GM23338 (cell line): ENCODE results near the gene TRIM67.

Experiments
- CREB1 ChIP-seq: fragments of 250-450 bp; sonication (Bioruptor Pico); IDR thresholded peaks from 2 replicates; pipeline ENCODE4 v1.5.0; 2020; ENCODE audit warnings: low read depth, mild to moderate bottlenecking, moderate library complexity
- EZH2 ChIP-seq: fragments of 200-600 bp; sonication (generic); IDR thresholded peaks from one replicate; pipeline ENCODE4 v1.8.0; 2017; ENCODE audit warnings: antibody characterized with exemption, mild to moderate bottlenecking, low read depth; ENCODE audit not compliant: unreplicated experiment
- EZH2phosphoT487 ChIP-seq: fragments of 200-600 bp; sonication (generic); IDR thresholded peaks from one replicate; pipeline ENCODE4 v1.8.1; 2018; ENCODE audit warnings: antibody characterized with exemption; ENCODE audit not compliant: unreplicated experiment
- JUNB ChIP-seq: IDR thresholded peaks from one replicate; pipeline ENCODE4 v1.6.1; 2016; ENCODE audit warnings: antibody characterized with exemption; ENCODE audit not compliant: unreplicated experiment
- NANOG ChIP-seq: IDR thresholded peaks from 2 replicates; pipeline ENCODE4 v1.6.1; 2016; ENCODE audit warnings: antibody characterized with exemption, borderline replicate concordance
- POLR2AphosphoS5 ChIP-seq: IDR thresholded peaks from 2 replicates; pipeline ENCODE4 v1.6.1; 2016; ENCODE audit warnings: antibody characterized with exemption, low read depth
- ZNF331 ChIP-seq: fragments of 250-450 bp; sonication (Bioruptor Pico); IDR thresholded peaks from 2 replicates; pipeline ENCODE4 v1.5.0; 2020; ENCODE audit warnings: low read depth, mild to moderate bottlenecking, moderate library complexity
- TF ChIP-seq, protein P1 (sequence below), 2 experiments: fragments of 200-600 bp in 1 of 2; sonication (generic) in 1 of 2; conservative IDR thresholded peaks; 2 replicates each; pipeline versions ENCODE4 v1.5.1 to v1.6.1; 2016 to 2017; ENCODE audit warnings: antibody characterized with exemption in 2 of 2, low read depth in 2 of 2, mild to moderate bottlenecking in 2 of 2, moderate library complexity in 1 of 2
- TF ChIP-seq, protein P2 (sequence below): IDR thresholded peaks from one replicate; pipeline ENCODE4 v1.6.1; 2018; ENCODE audit warnings: antibody characterized with exemption; ENCODE audit not compliant: unreplicated experiment
- TF ChIP-seq, protein P3 (sequence below): IDR thresholded peaks from 2 replicates; pipeline ENCODE4 v1.6.1; 2016; ENCODE audit warnings: antibody characterized with exemption
- TF ChIP-seq, protein P4 (sequence below): fragments of 250-450 bp; sonication (Bioruptor Pico); IDR thresholded peaks from 2 replicates; pipeline ENCODE4 v1.5.0; 2020; ENCODE audit warnings: mild to moderate bottlenecking, moderate library complexity

DNA sequence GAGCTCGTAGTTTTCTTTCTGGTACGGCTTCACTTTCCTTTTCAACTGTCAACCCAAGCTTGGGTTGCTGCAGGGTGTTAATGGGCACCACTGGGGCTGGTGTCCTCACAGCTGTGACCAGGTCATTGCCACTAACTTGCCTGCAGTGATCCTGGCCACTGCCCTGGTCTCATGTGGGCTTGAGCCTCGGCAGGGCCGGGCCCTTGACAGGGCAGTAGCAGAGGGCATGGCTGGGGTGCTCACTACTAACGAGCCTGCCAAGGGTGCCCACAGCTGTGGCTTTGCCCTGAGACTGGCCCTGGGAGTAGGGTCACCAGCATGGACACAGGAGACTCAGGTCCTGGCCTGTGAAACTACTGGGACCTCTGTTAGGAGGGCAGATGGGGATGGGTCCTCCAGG lies 47.7 kb downstream of the TRIM67 start:
- TF ChIP-seq, protein P1, sequence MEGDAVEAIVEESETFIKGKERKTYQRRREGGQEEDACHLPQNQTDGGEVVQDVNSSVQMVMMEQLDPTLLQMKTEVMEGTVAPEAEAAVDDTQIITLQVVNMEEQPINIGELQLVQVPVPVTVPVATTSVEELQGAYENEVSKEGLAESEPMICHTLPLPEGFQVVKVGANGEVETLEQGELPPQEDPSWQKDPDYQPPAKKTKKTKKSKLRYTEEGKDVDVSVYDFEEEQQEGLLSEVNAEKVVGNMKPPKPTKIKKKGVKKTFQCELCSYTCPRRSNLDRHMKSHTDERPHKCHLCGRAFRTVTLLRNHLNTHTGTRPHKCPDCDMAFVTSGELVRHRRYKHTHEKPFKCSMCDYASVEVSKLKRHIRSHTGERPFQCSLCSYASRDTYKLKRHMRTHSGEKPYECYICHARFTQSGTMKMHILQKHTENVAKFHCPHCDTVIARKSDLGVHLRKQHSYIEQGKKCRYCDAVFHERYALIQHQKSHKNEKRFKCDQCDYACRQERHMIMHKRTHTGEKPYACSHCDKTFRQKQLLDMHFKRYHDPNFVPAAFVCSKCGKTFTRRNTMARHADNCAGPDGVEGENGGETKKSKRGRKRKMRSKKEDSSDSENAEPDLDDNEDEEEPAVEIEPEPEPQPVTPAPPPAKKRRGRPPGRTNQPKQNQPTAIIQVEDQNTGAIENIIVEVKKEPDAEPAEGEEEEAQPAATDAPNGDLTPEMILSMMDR (conservative IDR thresholded peaks at IDR 0.05; ENCODE audit: low read depth in 2 of 2), result no peak
- TF ChIP-seq ZNF331 (CRISPR knock-in tag) (no peak), POLR2AphosphoS5 (no peak), EZH2 (no peak), EZH2phosphoT487 (no peak), NANOG (no peak), CREB1 (CRISPR knock-in tag) (no peak), JUNB (no peak)
- TF ChIP-seq, protein P2, sequence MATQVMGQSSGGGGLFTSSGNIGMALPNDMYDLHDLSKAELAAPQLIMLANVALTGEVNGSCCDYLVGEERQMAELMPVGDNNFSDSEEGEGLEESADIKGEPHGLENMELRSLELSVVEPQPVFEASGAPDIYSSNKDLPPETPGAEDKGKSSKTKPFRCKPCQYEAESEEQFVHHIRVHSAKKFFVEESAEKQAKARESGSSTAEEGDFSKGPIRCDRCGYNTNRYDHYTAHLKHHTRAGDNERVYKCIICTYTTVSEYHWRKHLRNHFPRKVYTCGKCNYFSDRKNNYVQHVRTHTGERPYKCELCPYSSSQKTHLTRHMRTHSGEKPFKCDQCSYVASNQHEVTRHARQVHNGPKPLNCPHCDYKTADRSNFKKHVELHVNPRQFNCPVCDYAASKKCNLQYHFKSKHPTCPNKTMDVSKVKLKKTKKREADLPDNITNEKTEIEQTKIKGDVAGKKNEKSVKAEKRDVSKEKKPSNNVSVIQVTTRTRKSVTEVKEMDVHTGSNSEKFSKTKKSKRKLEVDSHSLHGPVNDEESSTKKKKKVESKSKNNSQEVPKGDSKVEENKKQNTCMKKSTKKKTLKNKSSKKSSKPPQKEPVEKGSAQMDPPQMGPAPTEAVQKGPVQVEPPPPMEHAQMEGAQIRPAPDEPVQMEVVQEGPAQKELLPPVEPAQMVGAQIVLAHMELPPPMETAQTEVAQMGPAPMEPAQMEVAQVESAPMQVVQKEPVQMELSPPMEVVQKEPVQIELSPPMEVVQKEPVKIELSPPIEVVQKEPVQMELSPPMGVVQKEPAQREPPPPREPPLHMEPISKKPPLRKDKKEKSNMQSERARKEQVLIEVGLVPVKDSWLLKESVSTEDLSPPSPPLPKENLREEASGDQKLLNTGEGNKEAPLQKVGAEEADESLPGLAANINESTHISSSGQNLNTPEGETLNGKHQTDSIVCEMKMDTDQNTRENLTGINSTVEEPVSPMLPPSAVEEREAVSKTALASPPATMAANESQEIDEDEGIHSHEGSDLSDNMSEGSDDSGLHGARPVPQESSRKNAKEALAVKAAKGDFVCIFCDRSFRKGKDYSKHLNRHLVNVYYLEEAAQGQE, result no peak
- TF ChIP-seq, protein P3, sequence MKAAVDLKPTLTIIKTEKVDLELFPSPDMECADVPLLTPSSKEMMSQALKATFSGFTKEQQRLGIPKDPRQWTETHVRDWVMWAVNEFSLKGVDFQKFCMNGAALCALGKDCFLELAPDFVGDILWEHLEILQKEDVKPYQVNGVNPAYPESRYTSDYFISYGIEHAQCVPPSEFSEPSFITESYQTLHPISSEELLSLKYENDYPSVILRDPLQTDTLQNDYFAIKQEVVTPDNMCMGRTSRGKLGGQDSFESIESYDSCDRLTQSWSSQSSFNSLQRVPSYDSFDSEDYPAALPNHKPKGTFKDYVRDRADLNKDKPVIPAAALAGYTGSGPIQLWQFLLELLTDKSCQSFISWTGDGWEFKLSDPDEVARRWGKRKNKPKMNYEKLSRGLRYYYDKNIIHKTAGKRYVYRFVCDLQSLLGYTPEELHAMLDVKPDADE, result no peak
- TF ChIP-seq, protein P4, sequence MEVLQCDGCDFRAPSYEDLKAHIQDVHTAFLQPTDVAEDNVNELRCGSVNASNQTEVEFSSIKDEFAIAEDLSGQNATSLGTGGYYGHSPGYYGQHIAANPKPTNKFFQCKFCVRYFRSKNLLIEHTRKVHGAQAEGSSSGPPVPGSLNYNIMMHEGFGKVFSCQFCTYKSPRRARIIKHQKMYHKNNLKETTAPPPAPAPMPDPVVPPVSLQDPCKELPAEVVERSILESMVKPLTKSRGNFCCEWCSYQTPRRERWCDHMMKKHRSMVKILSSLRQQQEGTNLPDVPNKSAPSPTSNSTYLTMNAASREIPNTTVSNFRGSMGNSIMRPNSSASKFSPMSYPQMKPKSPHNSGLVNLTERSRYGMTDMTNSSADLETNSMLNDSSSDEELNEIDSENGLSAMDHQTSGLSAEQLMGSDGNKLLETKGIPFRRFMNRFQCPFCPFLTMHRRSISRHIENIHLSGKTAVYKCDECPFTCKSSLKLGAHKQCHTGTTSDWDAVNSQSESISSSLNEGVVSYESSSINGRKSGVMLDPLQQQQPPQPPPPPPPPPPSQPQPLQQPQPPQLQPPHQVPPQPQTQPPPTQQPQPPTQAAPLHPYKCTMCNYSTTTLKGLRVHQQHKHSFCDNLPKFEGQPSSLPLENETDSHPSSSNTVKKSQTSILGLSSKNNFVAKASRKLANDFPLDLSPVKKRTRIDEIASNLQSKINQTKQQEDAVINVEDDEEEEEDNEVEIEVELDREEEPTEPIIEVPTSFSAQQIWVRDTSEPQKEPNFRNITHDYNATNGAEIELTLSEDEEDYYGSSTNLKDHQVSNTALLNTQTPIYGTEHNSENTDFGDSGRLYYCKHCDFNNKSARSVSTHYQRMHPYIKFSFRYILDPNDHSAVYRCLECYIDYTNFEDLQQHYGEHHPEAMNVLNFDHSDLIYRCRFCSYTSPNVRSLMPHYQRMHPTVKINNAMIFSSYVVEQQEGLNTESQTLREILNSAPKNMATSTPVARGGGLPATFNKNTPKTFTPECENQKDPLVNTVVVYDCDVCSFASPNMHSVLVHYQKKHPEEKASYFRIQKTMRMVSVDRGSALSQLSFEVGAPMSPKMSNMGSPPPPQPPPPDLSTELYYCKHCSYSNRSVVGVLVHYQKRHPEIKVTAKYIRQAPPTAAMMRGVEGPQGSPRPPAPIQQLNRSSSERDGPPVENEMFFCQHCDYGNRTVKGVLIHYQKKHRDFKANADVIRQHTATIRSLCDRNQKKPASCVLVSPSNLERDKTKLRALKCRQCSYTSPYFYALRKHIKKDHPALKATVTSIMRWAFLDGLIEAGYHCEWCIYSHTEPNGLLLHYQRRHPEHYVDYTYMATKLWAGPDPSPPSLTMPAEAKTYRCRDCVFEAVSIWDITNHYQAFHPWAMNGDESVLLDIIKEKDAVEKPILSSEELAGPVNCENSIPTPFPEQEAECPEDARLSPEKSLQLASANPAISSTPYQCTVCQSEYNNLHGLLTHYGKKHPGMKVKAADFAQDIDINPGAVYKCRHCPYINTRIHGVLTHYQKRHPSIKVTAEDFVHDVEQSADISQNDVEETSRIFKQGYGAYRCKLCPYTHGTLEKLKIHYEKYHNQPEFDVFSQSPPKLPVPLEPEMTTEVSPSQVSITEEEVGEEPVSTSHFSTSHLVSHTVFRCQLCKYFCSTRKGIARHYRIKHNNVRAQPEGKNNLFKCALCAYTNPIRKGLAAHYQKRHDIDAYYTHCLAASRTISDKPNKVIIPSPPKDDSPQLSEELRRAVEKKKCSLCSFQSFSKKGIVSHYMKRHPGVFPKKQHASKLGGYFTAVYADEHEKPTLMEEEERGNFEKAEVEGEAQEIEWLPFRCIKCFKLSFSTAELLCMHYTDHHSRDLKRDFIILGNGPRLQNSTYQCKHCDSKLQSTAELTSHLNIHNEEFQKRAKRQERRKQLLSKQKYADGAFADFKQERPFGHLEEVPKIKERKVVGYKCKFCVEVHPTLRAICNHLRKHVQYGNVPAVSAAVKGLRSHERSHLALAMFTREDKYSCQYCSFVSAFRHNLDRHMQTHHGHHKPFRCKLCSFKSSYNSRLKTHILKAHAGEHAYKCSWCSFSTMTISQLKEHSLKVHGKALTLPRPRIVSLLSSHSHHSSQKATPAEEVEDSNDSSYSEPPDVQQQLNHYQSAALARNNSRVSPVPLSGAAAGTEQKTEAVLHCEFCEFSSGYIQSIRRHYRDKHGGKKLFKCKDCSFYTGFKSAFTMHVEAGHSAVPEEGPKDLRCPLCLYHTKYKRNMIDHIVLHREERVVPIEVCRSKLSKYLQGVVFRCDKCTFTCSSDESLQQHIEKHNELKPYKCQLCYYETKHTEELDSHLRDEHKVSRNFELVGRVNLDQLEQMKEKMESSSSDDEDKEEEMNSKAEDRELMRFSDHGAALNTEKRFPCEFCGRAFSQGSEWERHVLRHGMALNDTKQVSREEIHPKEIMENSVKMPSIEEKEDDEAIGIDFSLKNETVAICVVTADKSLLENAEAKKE (CRISPR knock-in tag), result no peak
